Lower leg skin (tissue), 3 donors: ENCODE results near the gene SH2D2A.

Experiments used
- CTCF ChIP-seq, 3 donors: fragments of 450-650 bp; IDR thresholded peaks; one replicate each; pipeline ENCODE4 v1.5.1; 2016; ENCODE audit warnings: antibody characterized with exemption in 3 of 3, mild to moderate bottlenecking in 3 of 3, moderate library complexity in 2 of 3
- POLR2A ChIP-seq, 2 donors: fragments of 450-650 bp; IDR thresholded peaks; one replicate each; pipeline ENCODE4 v1.6.1; 2016 to 2017; ENCODE audit warnings: antibody characterized with exemption in 2 of 2, mild to moderate bottlenecking in 1 of 2, moderate library complexity in 1 of 2

GRCh38 chr1:156847591-156848460 lies 31.2 kb upstream of the SH2D2A start:
- no peak for TF ChIP-seq POLR2A (IDR thresholded peaks at IDR 0.05)
- no peak for TF ChIP-seq CTCF (IDR thresholded peaks at IDR 0.05)
